ENCODE results near the gene HIPK2.
A peak's percentile ranks its signal among the peaks of the same experiment; 100 is the strongest.
"Not testable (repeated sequence)": the region's sequence is repeated elsewhere in the genome, so short reads cannot be mapped to it uniquely, and the experiment has no call there.

The HIPK2 gene

GRCh38 chr7:139559364-139560105 lies 218.3 kb downstream of the HIPK2 start:
- no peak for DNase-seq

- DNase-seq = no peak
Measured at GRCh38 chr7:139557857-139558581, 219.8 kb downstream of the HIPK2 start.

GRCh38 chr7:139553991-139554700 lies 223.7 kb downstream of the HIPK2 start:
- not testable (repeated sequence) for DNase-seq

GRCh38 chr7:139548302-139549028 lies 229.3 kb downstream of the HIPK2 start:
- DNase-seq = no peak

- DNase-seq = no peak
Measured at GRCh38 chr7:139544645-139545044, 233.2 kb downstream of the HIPK2 start.

GRCh38 chr7:139543801-139544603 lies 233.8 kb downstream of the HIPK2 start:
- DNase-seq = no peak

- DNase-seq = no peak
Measured at GRCh38 chr7:139542308-139543151, 235.3 kb downstream of the HIPK2 start.

GRCh38 chr7:139541600-139542307 lies 236.0 kb downstream of the HIPK2 start:
- no peak for DNase-seq

- no peak for DNase-seq
Measured at GRCh38 chr7:139540203-139540602, 237.6 kb downstream of the HIPK2 start.

GRCh38 chr7:139538881-139539635 lies 238.7 kb downstream of the HIPK2 start:
- no peak for DNase-seq

GRCh38 chr7:139536152-139536551 lies 241.6 kb downstream of the HIPK2 start:
- DNase-seq = no peak

GRCh38 chr7:139534966-139535651 lies 242.7 kb downstream of the HIPK2 start:
- DNase-seq = no peak

GRCh38 chr7:139534096-139534495 lies 243.7 kb downstream of the HIPK2 start:
- no peak for DNase-seq

GRCh38 chr7:139532636-139533155 lies 245.1 kb downstream of the HIPK2 start:
- no peak for DNase-seq

GRCh38 chr7:139531094-139531493 lies 246.7 kb downstream of the HIPK2 start:
- DNase-seq = no peak

GRCh38 chr7:139526578-139527544 lies 250.9 kb downstream of the HIPK2 start:
- peak; percentile 83 for DNase-seq

- DNase-seq = no peak
Measured at GRCh38 chr7:139525750-139526149, 252.0 kb downstream of the HIPK2 start.

- DNase-seq = no peak
Measured at GRCh38 chr7:139525239-139525638, 252.6 kb downstream of the HIPK2 start.
